ENCODE data around the gene PCCA. TPM values are rescaled to one million over a fixed set of nuclear protein-coding genes. Genes with fewer than 3 reads are reported as not detected.

PCCA gene
- total and polyA plus RNA-seq, 2 donors (not counting 3 experiments of a cell fraction or from before 2014, with no cell fraction given), result 5.7 to 20.2 TPM

GRCh38 chr13:100478107-100478809 lies 389.4 kb downstream of the PCCA start:
- no peak overlapping the region for H3K9ac ChIP-seq (replicated peaks; ENCODE audit: extremely low read depth, insufficient read depth, low read length)
- TF ChIP-seq JUN (IDR thresholded peaks at IDR 0.05; ENCODE audit: borderline replicate concordance, insufficient read depth, insufficient read length, low read depth) (no peak), CTCF (IDR thresholded peaks at IDR 0.05; ENCODE audit: extremely low read depth in 1 of 2, insufficient read depth in 1 of 2, low read depth in 1 of 2, low read length in 2 of 2) (no peak), MAX (IDR thresholded peaks at IDR 0.05; ENCODE audit: insufficient read depth, insufficient read length) (no peak), MYC (IDR thresholded peaks at IDR 0.05; ENCODE audit: low read depth, low read length) (no peak), POLR2AphosphoS5 (IDR thresholded peaks at IDR 0.05; ENCODE audit: insufficient read depth, low read depth, low read length) (no peak), FOS (IDR thresholded peaks at IDR 0.05; ENCODE audit: borderline replicate concordance, insufficient read depth, low read length) (no peak), EZH2 (IDR thresholded peaks at IDR 0.05; ENCODE audit: borderline replicate concordance, low read depth, low read length, severe bottlenecking) (no peak), POLR2A (IDR thresholded peaks at IDR 0.05; ENCODE audit: low read depth, low read length) (no peak), GATA2 (IDR thresholded peaks at IDR 0.05; ENCODE audit: insufficient read depth, insufficient read length, low read depth, low read length) (no peak)
- ChIA-PET CTCF (no interaction called here), POLR2A (no interaction called here)
- DNase-seq (ENCODE audit: low read depth, low spot score) (no peak), FAIRE-seq (no peak)
- H3K36me3 ChIP-seq (ENCODE audit: control insufficient read depth in 2 of 2, extremely low read depth in 1 of 2, insufficient read depth in 2 of 2, low read length in 2 of 2), result no peaks in the 10 kb centered on the region
- dilution Hi-C loops (cut with MboI; ENCODE audit: extremely low pct_ligation_motif_present, low sequenced_read_pairs) (no loop called here), intact Hi-C loops (cut with micrococcal nuclease) (no loop called here)
- H3K4me2 ChIP-seq (ENCODE audit: insufficient read depth, low read length), result no peak overlapping the region
- no peaks in the 10 kb centered on the region for H3K9me1 ChIP-seq (replicated peaks; ENCODE audit: control insufficient read depth, extremely low read depth, insufficient read depth, low read length)
- H3K4me3 ChIP-seq (replicated peaks in 1 of 3; ENCODE audit: insufficient read depth in 1 of 3, low read depth in 1 of 3, low read length in 3 of 3), result no peak overlapping the region
- H3K4me1 ChIP-seq (ENCODE audit: control insufficient read depth, extremely low read depth, insufficient read depth, low read length), result no peaks in the 10 kb centered on the region
- H3K9me3 ChIP-seq (replicated peaks; ENCODE audit: control insufficient read depth, insufficient read depth, low read length), result no peaks in the 10 kb centered on the region
- no TSS peak for BruUV-seq (replicated peaks)
- no peaks in the 10 kb centered on the region for H3K79me2 ChIP-seq (ENCODE audit: control insufficient read depth, insufficient read depth, low read length)
- H2AFZ ChIP-seq (ENCODE audit: low read depth, low read length), result no peak overlapping the region
- no peaks in the 10 kb centered on the region for H3K27me3 ChIP-seq (ENCODE audit: control insufficient read depth in 2 of 2, insufficient read depth in 2 of 2, low read length in 2 of 2)
- no peaks in the 10 kb centered on the region for H4K20me1 ChIP-seq (replicated peaks; ENCODE audit: control insufficient read depth, extremely low read depth, insufficient read depth, low read length)
- H3K27ac ChIP-seq (ENCODE audit: insufficient read depth, low read depth, low read length), result no peak overlapping the region
